GM21526 (cell line): ENCODE measurements around the gene MS4A1.
"Not testable (repeated sequence)": the region's sequence is repeated elsewhere in the genome, so short reads cannot be mapped to it uniquely, and the experiment has no call there.

Experiments used
- ATAC-seq: cut with Tn5 transposase; IDR thresholded peaks from one replicate; pipeline ENCODE4 v1.9.1; 2021; ENCODE audit warnings: moderate library complexity; ENCODE audit not compliant: unreplicated experiment, low FRiP score

Gene MS4A1

DNA sequence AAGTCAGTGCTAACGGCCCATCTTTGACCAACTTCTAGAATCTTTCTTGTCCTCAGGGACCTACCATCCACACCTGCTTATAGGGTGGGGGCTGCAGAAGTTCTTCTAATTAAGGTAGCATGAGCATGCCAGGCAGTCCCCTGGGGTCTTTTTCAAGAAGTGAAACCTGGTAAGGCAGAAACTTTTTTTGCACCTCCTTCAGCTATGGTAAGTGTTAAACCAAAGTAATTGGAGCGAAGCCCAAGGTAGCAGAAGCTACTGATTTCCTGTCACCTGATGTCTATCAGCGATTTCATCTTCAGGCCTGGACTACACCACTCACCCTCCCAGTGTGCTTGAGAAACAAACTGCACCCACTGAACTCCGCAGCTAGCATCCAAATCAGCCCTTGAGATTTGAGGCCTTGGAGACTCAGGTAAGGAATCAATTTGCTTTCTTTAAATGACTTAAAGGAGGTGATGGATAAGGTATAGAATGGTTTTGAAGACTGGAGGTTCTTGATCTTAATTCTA lies at the start of gene MS4A1:
TSS of gene MS4A1 (plus strand) at position 317 of the 512 bp plus-strand sequence. CDS start 6,528 bp downstream, outside the sequence.
- peak; percentile 80 for ATAC-seq

DNA sequence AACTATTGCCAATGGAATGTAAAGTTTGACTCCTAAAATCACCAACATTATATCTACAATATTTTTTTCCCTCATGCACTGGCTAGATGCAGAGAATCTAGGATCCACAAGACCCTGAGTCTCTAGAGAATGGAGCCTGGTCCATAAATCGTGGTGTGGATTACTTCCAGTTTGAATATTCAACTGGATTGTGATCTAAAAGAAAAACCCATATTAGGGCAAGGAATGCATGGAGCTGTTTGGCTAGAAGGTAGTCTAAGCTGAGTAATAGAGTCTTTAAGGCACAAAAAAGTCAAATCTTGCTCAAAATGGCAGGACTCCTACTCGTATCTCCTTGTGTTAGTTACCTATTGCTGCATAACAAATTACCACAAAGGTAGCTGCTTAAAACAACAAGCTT lies 35.6 kb upstream of the MS4A1 start:
- ATAC-seq = no peak

DNA sequence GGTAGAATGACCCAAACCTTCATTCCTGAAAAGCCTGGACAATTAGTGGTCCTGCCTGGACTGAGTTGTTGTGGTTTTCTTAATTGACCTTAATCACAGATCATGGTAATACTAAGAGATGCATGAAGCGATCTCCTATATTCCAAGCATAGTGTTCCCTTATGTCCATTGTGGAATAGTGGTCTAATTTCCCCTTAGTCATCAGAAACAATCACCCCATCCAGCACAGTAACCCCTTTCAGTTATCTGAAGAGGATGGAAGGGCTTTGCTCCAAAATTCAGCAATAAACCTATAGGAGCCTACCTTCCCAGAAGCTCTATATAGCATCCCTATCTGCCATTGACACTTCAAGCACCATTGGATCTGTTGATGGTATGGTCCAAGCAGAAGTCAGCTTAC lies 33.0 kb upstream of the MS4A1 start:
- no peak for ATAC-seq

DNA sequence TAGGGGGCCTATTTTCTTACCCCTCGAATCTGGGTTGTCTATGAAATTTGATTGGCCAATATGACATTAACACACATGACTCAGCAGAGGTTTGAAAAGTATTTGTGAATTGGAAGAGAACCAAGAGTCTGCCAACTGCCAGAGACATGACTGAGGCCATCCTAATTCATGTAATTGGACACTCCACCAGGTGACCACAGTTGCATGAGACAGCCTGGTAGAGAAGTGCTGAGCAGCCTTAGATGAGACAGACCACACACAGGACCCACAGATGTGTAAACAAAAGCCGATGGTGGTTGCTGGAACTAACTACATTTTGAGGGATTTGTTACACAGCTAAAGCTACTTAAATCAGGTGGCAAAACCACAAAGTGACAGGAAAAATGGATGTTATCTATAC lies 27.1 kb upstream of the MS4A1 start:
- no peak for ATAC-seq

DNA sequence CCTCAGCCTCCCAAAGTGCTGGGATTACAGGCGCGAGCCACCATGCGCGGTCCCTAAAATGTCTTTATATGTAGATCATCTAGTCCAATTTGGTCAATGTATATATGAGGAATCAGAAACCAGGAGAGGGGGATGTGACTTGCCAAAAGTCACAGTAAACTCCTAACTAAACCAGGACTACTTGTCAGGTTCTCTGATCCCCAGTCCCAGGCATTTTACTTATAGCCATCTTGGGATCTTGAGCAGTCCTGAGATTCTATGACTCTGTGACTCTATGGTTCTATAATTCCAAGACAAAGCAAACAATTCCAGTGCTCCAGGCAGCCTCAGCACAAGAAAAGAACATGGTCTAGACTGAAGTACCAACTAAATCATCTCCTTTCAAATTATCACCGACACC lies 26.4 kb upstream of the MS4A1 start, which contains the start of gene MS4A5:
TSS of gene MS4A5 (plus strand) at position 301 of the 400 bp plus-strand sequence. CDS start 103 bp downstream, outside the sequence.
- ATAC-seq = no peak

DNA sequence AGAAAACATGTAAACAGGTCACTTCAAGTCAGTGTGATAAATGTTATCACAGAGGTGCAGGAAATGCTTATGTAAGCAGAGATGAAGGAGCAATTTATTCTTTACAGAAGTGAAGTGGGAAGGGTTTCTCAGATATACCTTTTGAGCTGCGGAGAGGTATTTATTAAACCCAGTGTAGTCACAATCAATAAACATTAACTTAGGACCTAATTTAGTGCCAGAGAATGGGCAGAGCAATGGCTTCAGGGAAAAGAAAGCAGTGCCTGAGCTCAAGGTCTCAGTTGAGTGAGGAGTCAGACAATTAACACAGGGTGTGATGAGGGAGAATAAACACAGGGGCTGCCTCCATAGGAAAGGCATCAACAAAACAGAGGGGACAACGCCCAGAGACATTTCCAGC lies 24.4 kb upstream of the MS4A1 start:
- ATAC-seq = no peak

DNA sequence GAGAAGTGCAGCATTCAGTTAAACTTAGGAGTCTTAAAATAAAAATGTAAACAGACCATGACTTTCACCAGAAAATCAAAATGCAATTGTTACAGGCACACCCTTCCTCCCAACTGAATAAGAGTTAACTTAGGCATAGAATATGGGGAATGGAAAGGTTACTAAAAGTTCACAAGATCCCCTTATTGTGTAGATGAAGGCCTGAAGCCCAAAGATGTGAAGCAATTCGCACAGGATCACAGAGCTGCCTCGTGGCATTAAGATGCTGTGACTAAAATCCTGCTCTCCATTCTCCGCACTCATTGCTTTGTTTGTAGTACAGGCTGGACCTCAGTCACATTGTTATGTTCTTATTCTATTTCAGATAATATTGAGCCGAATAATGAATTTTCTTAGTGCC lies 22.2 kb upstream of the MS4A1 start:
- ATAC-seq = no peak

DNA sequence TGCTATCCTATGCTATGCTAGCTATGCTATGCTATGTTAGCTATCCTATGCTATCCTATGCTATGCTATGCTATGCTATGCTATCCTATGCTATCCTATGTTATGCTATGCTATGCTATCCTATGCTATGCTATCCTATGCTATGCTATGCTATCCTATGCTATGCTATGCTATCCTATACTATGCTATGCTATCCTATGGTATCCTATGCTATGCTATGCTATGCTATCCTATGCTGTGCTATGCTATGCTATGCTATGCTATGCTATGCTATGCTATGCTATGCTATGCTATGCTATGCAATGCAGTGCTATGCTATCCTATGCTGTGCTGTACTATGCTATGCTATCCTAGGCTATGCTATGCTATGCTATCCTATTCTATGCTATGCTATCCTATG lies 8.6 kb upstream of the MS4A1 start:
- no peak for ATAC-seq

DNA sequence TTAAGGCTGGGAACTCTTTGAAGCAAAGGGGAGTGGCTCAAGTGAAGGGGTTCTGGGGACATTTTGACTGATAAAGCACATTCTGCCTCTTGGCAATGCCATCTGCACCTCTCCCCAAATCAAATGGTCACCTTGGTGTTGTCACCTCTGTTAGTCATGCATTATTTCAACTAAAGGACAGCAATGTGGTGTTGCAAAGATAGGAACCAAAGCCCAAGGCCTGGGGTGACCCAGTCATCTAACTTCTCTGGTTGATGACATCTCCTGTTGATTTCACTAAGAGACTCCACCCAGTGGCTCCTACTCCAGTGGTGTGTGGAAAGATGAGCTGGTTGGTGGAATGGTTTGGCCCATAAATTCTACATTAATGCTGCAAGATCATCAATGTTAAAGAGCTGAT lies 7.8 kb upstream of the MS4A1 start:
- no peak for ATAC-seq

DNA sequence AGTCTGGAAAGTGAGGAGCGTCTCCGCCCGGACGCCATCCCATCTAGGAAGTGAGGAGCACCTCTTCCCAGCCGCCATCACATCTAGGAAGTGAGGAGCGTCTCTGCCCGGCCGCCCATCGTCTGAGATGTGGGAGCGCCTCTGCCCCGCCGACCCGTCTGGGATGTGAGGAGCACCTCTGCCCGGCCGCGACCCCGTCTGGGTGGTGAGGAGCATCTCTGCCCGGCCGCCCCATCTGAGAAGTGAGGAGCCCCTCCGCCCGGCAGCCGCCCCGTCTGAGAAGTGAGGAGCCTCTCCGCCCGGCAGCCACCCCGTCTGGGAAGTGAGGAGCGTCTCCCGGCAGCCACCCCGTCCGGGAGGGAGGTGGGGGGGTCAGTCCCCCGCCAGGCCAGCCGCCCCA lies 4.5 kb upstream of the MS4A1 start:
- not testable (repeated sequence) for ATAC-seq

DNA sequence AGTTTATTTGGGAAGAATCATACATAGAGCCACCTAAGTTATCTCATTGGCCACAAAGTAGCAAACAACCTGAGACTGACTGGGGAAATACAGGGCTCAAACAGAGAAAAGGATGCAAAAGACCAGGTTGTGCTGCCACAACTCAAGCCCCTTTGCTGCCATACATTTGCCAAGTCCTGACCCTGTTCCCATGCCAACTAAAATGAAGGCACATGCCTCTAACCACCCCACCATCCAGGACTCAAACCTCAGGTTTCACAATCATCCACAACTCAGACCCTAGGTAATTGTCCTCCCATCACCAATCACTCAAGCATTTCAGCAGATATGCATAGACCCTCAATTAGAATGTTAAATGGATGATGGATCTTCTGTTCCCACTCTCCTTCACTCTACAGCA lies 1.4 kb upstream of the MS4A1 start:
- ATAC-seq = no peak

DNA sequence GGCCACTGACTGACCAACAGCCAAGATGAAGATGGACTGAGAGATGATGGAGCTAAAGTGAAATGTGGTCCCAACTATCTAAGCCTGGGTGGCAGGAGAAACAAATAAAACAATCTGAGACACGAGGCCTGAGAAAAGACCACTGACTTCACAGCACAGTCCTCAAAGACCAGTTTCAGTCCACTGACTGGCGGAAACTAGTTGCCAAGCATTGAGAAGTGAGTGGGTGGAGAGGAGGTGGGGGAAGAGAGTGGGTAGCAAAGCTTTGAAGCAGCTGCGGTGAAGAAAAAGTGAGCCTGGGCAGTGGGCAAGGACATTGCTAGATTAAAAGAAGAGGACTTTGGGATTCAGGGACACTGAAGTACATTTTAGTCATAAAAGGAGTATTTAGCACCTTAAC lies 1.9 kb downstream of the MS4A1 start:
- ATAC-seq = peak; percentile 35

DNA sequence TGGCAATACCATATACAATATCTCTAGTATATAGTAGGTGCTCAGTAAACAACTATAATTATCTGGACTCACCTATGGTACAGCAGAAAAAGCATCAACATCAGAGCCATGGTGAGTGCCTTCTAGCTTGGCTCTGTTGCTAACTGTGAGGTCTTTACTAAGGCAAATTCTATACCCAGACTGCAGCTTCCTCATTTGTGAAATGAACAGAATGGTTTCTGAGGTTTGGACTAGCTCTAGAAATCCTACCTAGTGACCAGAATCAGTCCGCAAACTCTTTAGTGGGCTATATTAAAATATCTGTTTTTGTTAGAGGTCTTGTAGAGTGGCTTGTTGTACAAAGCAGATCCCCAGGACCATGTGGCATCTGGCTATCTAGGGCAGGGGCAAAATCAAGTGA lies 3.7 kb downstream of the MS4A1 start:
- no peak for ATAC-seq

DNA sequence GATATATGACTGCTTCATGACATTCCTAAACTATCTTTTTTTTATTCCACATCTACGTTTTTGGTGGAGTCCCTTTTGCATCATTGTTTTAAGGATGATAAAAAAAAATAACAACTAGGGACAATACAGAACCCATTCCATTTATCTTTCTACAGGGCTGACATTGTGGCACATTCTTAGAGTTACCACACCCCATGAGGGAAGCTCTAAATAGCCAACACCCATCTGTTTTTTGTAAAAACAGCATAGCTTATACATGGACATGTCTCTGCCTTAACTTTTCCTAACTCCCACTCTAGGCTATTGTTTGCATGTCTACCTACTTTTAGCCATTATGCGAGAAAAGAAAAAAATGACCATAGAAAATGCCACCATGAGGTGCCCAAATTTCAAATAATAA lies 13.2 kb downstream of the MS4A1 start:
- no peak for ATAC-seq

DNA sequence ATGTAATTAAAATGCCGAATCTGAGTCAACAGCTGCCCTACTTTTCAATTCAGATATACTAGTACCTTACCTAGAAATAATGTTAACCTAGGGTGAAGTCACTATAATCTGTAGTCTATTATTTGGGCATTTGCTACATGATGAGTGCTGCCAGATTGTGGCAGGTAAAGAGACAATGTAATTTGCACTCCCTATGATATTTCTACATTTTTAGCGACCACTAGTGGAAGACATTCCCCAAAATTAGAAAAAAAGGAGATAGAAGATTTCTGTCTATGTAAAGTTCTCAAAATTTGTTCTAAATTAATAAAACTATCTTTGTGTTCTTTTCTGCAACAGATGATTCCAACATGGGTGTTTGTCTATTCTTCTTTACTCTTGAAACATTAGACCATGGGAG lies 14.1 kb downstream of the MS4A1 start:
- no peak for ATAC-seq

DNA sequence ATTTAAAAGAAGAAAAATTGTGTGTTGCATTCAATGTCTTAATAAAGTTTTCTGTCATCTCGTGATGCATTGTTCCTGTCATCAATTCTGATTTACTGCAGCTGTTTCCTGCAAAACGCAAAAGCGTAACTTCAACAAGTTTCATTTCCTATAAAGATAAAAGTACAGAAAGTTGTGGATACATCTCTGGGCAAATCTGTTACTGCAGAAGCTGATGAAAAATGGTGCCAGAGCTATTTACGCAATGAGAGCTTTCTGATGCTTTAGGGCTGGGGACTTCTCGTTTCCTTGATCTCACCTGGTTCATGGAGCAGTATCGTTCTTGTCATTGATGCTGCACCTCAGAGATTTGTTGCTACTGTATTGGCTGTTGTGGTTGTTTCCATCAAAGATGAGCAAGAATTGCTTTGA lies 21.4 kb downstream of the MS4A1 start:
- peak; percentile 72 for ATAC-seq

DNA sequence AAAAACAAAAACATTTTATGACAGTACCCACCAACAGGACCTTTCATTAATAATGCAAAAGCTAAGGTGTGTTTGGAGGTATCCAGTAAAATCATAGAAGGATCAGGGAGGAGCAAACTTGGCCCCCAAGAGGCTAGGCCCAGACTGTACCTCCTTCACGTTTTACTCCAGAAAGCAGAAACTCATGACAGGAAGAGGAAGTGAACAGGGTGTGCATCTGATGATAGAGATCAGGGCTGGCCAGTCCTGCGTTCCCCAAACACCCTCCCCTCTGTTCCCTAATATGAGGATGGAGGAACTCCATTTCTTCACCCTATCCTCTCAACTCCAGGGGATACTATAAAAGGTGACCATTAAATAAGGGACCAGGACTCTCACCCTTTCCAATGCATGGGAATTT lies 26.7 kb downstream of the MS4A1 start:
- no peak for ATAC-seq

DNA sequence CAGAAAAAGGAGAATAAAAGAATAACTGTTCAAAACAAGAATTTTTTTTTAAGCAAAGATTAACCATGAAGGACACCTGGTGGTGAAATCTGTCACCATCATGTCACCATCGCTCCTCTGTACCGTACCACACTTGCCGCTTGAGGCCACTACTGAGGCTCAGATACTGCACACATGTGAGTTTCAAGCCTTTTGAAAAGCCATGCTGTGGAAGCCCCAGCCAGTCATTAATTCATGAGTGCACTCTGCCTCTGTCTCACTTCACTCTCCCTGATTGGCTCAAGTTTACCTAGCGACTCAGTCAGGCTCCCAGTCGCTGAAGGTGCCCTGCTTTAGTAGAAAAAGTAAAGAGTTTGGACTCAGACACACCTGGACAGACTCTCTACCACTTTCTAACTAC lies 30.3 kb downstream of the MS4A1 start:
- peak; percentile 95 for ATAC-seq

DNA sequence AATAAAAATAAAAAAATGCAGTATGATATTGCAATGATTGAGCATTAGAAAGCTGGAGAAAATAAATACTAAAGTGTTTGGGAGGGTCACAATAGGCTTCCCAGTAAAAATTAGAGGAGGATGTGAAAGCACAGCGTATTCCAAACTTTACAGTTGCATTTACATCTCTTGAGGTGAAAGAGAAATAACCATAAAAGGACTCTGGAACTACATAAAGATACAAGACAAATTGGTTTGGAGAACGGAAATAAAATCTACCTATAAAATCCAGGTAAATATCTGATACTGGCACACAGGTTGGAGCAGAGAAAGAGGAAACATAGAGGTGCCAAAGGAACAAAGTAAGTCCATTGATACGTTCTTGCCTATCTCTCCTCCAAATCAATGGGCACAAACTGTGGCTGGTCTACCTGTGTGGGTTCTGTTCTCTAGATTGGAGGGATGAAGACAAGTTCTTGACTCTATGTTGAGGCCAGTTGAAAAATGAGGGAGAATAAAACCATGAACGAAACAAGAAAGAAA lies 36.9 kb downstream of the MS4A1 start, which contains the start of gene MS4A12:
TSS of gene MS4A12 (plus strand) at position 291 of the 522 bp plus-strand sequence. CDS start 4,541 bp downstream, outside the sequence.
- ATAC-seq = no peak

DNA sequence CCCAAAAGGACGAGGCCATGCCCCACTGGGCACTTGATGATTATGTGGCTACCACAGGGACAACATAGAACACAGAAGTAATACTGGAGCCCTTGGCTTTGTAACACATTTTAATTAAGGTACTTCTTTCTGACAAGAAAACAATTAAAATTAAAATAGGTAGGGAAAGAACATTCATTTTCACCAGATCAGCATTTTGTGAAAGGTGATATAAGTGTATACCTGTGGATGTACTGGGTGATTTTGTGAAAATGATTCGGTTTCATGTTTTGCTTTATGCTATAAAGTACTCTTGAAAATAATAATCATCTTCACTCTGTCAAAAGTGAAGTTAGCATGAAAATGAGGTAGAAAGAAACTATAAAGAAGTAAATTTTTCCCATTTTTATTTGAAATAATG lies 37.8 kb downstream of the MS4A1 start:
- no peak for ATAC-seq

DNA sequence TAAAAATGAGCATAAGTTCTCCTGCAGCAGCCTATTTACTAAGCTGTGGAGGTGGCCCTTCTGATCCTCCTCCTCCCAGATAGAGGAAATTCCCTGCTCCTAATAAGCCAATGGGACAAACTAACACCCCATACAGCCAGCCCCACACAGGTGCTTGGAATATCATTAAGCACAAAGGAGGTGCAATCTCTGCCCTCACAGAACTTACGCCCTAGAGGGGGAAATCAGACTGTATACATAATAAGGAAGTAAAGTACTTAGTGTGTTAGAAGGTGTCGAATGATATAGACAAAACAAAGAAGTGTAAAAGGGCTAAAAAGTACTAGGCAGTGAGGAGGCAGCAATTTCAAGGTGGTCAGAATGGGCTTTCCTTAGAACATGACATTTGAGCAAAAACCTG lies 42.8 kb downstream of the MS4A1 start:
- no peak for ATAC-seq

DNA sequence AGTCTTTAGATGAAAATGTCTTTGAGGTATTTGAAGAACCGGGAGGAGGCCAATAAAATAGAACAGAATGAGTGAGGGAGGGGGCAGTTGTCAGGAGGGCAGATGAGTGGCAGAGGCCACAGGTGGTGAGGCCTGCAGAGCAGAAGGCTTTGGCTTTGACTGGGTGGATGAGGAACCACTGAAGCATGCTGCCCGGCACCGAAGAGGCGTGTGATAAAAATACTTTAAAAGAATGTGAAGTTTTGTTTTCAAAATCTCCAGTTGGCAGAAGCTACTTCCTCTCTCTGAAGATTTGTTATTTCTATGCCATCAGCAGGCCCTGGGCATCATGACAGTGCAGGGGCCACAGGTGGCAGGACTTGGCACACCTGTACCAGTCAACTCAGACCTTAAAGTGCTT lies 43.2 kb downstream of the MS4A1 start:
- peak; percentile 56 for ATAC-seq
